HG02763 (cell line): ENCODE results near the gene OCA2.
"Not testable (repeated sequence)": the region's sequence is repeated elsewhere in the genome, so short reads cannot be mapped to it uniquely, and the experiment has no call there.

Experiments
- ATAC-seq: cut with Tn5 transposase; IDR thresholded peaks from one replicate; pipeline ENCODE4 v1.9.1; 2021; ENCODE audit warnings: mild to moderate bottlenecking, moderate library complexity; ENCODE audit not compliant: unreplicated experiment

The OCA2 gene

GRCh38 chr15:28026221-28026620 lies 72.9 kb downstream of the OCA2 start:
- ATAC-seq: no peak

GRCh38 chr15:28025413-28025812 lies 73.7 kb downstream of the OCA2 start:
- no peak for ATAC-seq

- no peak for ATAC-seq
Measured at GRCh38 chr15:28024889-28025250, 74.2 kb downstream of the OCA2 start.

GRCh38 chr15:28023933-28024888 lies 74.9 kb downstream of the OCA2 start:
- no peak for ATAC-seq

GRCh38 chr15:28023422-28023821 lies 75.7 kb downstream of the OCA2 start:
- no peak for ATAC-seq

- no peak for ATAC-seq
Measured at GRCh38 chr15:28022961-28023360, 76.2 kb downstream of the OCA2 start.

GRCh38 chr15:28022181-28022580 lies 76.9 kb downstream of the OCA2 start:
- ATAC-seq: no peak

- ATAC-seq: no peak
Measured at GRCh38 chr15:28021281-28022039, 77.7 kb downstream of the OCA2 start.

- no peak for ATAC-seq
Measured at GRCh38 chr15:28020644-28021043, 78.5 kb downstream of the OCA2 start.

GRCh38 chr15:28019594-28020309 lies 79.4 kb downstream of the OCA2 start:
- no peak for ATAC-seq

- no peak for ATAC-seq
Measured at GRCh38 chr15:28018291-28019044, 80.6 kb downstream of the OCA2 start.

GRCh38 chr15:28017423-28017924 lies 81.6 kb downstream of the OCA2 start:
- no peak for ATAC-seq

GRCh38 chr15:28015855-28016254 lies 83.3 kb downstream of the OCA2 start:
- no peak for ATAC-seq

- no peak for ATAC-seq
Measured at GRCh38 chr15:28014623-28015200, 84.4 kb downstream of the OCA2 start.

GRCh38 chr15:28013976-28014375 lies 85.1 kb downstream of the OCA2 start:
- no peak for ATAC-seq

- ATAC-seq: no peak
Measured at GRCh38 chr15:28013480-28013879, 85.6 kb downstream of the OCA2 start.

- ATAC-seq: no peak
Measured at GRCh38 chr15:28012231-28012630, 86.9 kb downstream of the OCA2 start.

GRCh38 chr15:28008175-28008574 lies 90.9 kb downstream of the OCA2 start:
- ATAC-seq: not testable (repeated sequence)

GRCh38 chr15:28006116-28006905 lies 92.8 kb downstream of the OCA2 start:
- no peak for ATAC-seq
